Esophagus muscularis mucosa (tissue), 4 donors: ENCODE data around the gene ZSCAN5A.
"Not testable (repeated sequence)": the region's sequence is repeated elsewhere in the genome, so short reads cannot be mapped to it uniquely, and the experiment has no call there.

ENCODE experiments used
- EP300 ChIP-seq: sonication (generic); formaldehyde crosslinking; IDR thresholded peaks from one replicate; pipeline ENCODE4 v1.6.1; 2017; ENCODE audit warnings: antibody characterized with exemption
- POLR2AphosphoS5 ChIP-seq, 2 donors: sonication (generic); formaldehyde crosslinking; IDR thresholded peaks; one replicate each; pipeline ENCODE4 v1.6.1; 2017; ENCODE audit warnings: antibody characterized with exemption in 2 of 2
- TF ChIP-seq, protein P1 (sequence below), 3 experiments: fragments of 200-600 bp in 2 of 3; fragments of 450-650 bp in 1 of 3; sonication (generic) in 2 of 3; IDR thresholded peaks; one replicate each; pipeline ENCODE4 v1.5.1; 2017 to 2019; ENCODE audit warnings: antibody characterized with exemption in 3 of 3, mild to moderate bottlenecking in 2 of 3, moderate library complexity in 1 of 3

- TF ChIP-seq, protein P1, sequence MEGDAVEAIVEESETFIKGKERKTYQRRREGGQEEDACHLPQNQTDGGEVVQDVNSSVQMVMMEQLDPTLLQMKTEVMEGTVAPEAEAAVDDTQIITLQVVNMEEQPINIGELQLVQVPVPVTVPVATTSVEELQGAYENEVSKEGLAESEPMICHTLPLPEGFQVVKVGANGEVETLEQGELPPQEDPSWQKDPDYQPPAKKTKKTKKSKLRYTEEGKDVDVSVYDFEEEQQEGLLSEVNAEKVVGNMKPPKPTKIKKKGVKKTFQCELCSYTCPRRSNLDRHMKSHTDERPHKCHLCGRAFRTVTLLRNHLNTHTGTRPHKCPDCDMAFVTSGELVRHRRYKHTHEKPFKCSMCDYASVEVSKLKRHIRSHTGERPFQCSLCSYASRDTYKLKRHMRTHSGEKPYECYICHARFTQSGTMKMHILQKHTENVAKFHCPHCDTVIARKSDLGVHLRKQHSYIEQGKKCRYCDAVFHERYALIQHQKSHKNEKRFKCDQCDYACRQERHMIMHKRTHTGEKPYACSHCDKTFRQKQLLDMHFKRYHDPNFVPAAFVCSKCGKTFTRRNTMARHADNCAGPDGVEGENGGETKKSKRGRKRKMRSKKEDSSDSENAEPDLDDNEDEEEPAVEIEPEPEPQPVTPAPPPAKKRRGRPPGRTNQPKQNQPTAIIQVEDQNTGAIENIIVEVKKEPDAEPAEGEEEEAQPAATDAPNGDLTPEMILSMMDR (IDR thresholded peaks at IDR 0.05) = not testable (repeated sequence)
- TF ChIP-seq POLR2AphosphoS5 (IDR thresholded peaks at IDR 0.05); EP300: not testable (repeated sequence)
Observed at GRCh38 chr19:56335371-56335770, 20.7 kb upstream of the ZSCAN5A start.
